Spleen (tissue), 7 donors: Measurements from ENCODE around the gene SNRNP27.
"Not testable (repeated sequence)": the region's sequence is repeated elsewhere in the genome, so short reads cannot be mapped to it uniquely, and the experiment has no call there.

Experiments used
- POLR2A ChIP-seq, 3 donors: fragments of 450-650 bp; IDR thresholded peaks; one replicate each; pipeline ENCODE4 v1.5.1; 2017; ENCODE audit warnings: antibody characterized with exemption in 3 of 3, mild to moderate bottlenecking in 1 of 3
- TF ChIP-seq, protein P1 (sequence below), 11 experiments: fragments of 200-600 bp in 7 of 11; fragments of 450-650 bp in 4 of 11; sonication (generic) in 4 of 11; IDR thresholded peaks in 8 of 11; conservative IDR thresholded peaks in 3 of 11; 1 replicate in 7 of 11; 2 replicates in 4 of 11; pipeline versions ENCODE4 v1.4.0 to v1.8.0; 2016 to 2021; ENCODE audit warnings: antibody characterized with exemption in 11 of 11, inconsistent platforms in 4 of 11, mild to moderate bottlenecking in 1 of 11
- donor health status: DM: no; HTN: no; CAD: no; lungs with moderate emphysema.
- donor health status: DM: no; HTN: no; CAD: no.
- donor health status: DM: no; HTN: no; CAD: no.

DNA sequence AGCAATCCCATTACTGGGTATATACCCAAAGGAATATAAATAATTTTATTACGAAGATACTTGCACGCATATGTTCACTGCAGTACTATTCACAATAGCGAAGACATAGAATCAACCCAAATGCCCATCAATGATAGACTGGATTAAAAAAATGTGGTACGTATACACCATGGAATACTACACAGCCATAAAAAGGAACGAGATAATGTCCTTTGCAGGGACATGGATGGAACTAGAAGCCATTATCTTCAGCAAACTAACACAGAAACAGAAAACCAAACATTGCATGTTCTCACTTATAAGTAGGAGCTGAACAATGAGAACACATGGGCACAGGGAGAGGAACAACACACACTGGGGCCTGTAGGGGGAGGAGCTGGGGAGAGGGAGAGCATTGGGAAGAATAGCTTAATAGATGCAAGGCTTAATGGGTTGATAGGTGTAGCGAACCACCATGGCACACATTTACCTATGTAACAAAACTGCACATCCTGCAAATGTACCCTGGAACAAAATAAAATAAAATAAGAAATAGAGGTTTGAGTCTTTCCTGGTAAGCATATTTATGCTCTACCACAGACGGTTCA is 825 bp upstream of the SNRNP27 start:
- TF ChIP-seq, protein P1, sequence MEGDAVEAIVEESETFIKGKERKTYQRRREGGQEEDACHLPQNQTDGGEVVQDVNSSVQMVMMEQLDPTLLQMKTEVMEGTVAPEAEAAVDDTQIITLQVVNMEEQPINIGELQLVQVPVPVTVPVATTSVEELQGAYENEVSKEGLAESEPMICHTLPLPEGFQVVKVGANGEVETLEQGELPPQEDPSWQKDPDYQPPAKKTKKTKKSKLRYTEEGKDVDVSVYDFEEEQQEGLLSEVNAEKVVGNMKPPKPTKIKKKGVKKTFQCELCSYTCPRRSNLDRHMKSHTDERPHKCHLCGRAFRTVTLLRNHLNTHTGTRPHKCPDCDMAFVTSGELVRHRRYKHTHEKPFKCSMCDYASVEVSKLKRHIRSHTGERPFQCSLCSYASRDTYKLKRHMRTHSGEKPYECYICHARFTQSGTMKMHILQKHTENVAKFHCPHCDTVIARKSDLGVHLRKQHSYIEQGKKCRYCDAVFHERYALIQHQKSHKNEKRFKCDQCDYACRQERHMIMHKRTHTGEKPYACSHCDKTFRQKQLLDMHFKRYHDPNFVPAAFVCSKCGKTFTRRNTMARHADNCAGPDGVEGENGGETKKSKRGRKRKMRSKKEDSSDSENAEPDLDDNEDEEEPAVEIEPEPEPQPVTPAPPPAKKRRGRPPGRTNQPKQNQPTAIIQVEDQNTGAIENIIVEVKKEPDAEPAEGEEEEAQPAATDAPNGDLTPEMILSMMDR (IDR thresholded peaks at IDR 0.05 in 8 of 11, conservative IDR thresholded peaks at IDR 0.05 in 3 of 11), result not testable (repeated sequence)
- TF ChIP-seq POLR2A (IDR thresholded peaks at IDR 0.05), result not testable (repeated sequence)
